GM21367 (cell line): ENCODE results near the gene EPB41L5.

ENCODE experiments used
- ATAC-seq: cut with Tn5 transposase; IDR thresholded peaks from one replicate; pipeline ENCODE4 v1.9.1; 2021; ENCODE audit not compliant: unreplicated experiment

The EPB41L5 gene

DNA sequence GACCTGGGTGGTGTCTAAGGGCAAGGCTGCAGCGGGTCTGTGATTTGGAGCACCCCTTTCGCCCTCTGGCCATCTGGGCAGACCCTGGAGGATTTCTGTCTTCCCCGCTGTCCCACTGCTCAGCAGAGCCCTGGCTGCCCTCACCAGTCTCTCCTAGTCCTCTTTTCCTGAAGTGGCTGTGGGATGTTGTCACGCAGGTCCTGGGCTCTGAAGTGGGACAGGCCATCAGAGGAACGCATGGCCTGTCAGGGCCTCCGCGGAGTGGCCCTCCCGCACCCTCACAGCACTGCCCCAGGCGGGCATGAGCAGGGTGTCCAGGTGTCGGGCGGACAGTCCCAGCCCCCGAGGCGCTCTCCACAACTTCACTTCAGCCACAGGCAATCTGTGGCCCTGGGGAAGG lies 211.4 kb downstream of the EPB41L5 start:
- ATAC-seq, result no peak

DNA sequence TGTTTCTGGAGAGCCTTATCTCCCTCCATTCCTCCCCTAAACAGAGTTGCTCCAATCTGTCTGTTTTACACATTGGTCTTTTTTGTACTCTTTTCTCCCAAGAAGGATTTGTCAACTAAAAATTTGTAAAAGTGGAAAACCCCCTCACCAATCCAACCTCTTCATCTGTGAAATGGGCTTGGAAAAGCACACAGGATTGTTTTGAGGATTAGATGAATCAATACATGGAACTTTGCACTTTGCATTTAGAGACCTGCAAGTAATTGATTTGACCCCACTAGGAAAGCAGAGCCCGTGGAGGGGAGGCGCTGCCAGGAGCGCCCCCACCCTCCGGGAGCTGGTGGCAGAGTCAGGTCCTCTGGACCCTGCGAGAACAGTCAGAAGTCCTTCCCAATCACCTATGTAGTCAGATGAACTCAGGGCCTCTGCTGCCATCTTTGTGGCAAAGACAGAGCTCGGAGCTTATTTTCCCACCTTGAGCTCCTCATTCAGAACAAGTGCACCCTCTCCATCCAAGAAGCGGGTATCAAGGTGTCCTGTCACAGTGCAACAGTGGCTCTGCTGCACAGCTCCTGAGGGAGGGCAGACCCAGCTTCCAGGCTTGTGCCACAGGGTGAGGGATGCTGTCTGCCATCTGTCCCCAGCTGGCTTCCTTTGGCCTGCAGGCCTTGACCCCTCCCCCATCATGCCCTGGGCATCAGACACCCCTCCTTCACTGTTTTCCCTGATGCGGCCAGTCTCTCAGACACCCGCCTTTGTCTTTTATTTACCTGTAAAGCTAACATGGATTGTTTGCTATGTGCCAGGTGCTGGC lies 212.1 kb downstream of the EPB41L5 start:
- ATAC-seq, result no peak

DNA sequence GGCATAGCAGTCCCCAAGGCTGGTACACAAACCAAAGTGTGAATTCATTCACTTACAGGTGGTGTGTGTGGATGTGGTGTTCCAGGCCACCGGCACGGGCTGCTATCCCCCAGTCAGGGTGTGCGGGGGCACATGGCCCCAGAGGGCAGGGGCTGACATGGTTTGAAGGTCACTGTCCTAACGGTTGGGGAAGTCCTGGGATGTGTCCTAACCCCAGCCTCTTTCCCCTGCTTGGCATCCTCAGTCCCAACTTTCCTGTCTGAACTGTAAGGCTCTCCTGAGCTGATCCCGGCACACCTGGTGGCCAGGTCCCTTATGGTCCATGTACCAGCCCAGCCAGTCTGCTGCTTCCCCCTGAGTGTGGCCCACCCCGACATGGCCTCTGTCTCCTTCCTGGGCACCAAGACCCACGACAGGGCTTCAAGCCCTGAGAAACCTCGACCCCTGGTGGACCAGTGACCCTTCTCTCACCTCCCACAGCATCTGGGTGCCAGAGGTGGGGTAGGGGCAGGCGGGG lies 212.7 kb downstream of the EPB41L5 start:
- ATAC-seq, result no peak

DNA sequence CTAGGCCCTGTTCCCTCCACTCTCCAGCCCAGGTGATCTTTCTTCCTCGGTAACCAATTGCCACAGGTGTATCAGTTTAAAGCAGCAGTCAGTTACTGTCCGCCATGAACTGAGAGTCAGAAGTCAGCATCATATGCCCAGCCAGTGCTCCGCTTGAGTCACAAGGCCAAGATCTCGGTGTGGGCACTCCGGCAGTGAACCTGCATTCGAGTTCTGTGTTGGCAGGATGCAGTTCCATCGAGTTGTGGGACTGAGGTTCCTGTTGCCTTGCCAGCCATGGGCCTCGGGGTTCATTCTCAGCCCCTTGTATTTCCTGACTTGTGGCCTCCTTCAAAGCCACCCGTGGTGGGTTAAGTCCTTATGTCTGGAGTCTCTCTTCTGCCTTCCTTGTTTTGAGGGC lies 213.4 kb downstream of the EPB41L5 start:
- no peak for ATAC-seq

DNA sequence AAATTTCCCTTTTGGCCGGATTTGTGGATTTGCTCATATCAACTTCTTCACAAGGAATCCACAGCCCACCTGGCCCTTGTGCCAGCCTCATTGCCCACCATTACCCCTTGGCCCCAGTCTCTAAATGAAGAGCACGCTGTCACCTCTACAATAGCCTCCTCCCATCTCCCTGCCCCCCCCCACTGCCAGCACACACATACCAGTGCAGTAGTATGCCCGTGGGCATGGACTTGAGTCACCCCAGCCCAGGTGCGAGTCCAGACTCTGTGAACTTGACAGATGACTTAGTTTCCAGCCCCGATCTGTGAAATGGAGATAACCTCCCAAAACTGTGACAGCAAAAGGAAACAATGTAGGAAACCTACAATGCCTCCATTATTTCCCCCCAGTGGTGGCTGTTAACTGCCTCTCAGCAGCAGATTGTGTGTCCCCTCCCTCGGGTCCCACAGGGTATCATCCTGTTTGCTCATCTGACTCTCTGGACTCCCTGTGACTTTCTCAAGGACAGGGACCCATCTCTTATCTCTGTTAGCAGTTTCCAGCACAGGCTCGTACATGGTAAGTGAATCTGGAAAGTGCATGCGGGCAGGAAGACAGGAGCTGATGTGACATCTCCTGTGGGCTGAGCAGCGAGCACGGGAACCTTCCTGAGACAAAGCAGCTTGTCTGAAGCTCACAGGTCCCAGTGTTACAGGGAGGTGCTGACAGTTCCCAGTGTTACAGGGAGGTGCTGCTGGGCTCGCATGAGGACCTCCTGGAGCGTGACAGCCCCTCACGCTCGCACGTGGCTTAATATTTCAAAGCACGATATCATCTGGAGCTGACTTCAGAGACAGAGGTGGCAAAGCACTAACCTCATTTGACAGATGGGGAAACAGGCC lies 214.5 kb downstream of the EPB41L5 start:
- ATAC-seq, result no peak

DNA sequence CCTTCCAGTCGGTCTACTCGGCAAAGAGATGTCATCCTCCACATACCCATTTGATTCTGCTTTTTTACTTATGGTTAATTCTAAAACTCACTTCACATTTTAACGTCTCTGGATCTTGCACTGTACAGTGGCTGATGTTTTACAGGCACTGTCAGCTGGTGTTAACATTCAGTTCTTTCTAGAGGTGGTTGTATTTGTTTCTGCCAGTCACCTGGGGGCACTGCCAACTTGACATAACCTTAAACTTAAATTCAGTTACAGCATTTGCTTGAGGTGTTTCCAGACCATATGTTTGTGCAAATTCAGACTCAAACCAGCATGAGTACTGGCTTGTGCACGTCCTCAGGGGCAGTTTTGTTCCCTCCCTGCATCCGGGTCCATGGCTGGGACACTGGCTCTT lies 215.6 kb downstream of the EPB41L5 start:
- no peak for ATAC-seq
